HG03520 (cell line): ENCODE measurements around the gene PTPRG.

Source experiments
- ATAC-seq: cut with Tn5 transposase; IDR thresholded peaks from one replicate; pipeline ENCODE4 v1.9.1; 2021; ENCODE audit warnings: mild to moderate bottlenecking, moderate library complexity; ENCODE audit not compliant: unreplicated experiment

The PTPRG gene

DNA sequence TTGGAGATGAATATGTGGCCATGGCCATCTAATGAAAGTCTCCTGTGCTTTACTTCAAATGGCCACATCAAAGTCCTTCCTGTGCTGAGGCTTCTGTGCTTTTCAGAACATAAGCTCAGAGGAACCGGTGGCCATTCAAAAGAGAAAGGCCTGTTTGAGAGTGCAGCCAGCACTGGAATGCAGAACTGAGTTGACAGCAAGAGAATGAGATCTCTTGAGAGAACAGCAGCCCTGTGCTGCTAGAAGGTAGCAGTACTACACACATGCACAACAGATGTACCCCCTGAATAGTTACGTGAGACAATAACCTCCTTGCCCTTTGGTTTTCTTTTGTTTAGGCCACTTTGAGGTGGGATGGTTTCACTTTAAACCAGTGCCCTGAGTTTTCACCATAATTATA is 292.5 kb downstream of the PTPRG start:
- ATAC-seq = no peak

DNA sequence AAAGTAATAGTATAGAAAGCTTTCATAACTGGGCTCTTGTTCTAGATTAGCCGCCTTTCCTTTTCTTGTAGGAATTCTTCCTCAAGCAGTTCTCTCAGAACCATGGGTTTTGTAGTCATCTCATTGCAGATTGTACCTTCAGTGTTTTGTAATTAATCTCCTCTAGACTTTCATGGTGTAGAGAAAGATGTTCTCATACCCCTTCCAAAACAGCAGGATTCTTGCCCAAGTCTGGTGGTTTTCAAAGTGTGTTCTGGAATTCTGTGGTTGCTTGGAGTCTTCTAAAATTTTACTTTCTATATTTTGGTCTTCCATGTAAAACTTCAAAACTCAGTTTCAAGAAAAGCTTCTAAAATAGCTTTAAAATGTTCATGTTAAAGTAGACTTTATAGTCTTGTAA is 293.8 kb downstream of the PTPRG start:
- ATAC-seq = no peak

DNA sequence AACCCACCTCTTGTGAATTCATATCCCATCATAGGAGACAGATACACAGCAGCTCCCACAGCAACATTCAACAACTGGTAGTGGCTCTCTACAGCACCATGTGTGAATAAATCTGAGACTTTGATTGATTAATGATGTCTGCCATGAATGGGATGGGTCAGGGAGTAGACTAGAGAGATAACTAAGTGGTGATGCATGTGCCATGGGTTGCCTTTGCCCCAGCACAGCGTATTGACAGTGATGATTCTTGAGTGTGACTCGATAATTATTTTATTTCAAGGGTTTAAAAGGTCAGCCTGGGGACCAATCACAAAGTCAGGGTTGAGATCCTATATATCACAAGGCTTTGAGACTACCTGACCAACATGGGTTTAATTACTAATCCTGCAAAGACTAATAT is 295.9 kb downstream of the PTPRG start:
- ATAC-seq = no peak

DNA sequence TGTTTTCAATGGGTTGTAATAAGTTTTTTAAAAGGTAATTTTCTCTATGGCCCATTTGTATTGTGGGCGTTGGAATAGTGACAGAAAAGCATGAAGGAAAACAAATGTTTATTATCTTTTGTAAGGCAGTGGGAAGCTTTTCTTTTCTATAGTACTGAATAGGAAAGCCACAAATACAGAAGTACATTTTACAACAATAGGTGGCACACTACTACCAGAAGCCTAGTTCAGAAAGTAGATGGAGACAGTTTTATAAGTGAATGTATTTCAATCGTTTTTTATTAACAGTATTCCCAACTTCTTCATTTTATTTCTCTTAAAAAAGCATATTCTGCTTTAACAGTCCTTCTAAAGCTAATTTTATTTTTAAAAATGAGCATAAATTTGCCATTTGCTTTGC is 296.7 kb downstream of the PTPRG start:
- no peak for ATAC-seq

DNA sequence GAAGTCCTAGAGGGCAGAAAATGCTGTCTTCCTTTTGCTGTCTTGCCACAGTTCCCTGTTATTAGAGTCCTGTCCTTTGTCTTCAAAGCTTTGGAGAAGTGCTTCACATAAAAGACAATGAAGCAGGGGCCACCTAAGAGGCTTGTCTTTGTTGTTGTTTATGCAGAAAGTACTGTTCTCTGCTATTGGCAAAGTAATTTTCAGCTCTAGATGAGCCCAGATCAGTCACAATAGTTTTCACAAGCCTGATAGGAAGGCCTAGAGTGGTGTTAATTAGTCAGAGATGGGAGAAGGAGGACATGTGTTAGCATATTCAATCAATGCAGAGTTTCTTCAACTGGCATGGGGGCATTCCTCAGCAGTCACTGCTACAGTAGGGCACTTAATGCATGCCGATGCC is 300.0 kb downstream of the PTPRG start:
- ATAC-seq = no peak

DNA sequence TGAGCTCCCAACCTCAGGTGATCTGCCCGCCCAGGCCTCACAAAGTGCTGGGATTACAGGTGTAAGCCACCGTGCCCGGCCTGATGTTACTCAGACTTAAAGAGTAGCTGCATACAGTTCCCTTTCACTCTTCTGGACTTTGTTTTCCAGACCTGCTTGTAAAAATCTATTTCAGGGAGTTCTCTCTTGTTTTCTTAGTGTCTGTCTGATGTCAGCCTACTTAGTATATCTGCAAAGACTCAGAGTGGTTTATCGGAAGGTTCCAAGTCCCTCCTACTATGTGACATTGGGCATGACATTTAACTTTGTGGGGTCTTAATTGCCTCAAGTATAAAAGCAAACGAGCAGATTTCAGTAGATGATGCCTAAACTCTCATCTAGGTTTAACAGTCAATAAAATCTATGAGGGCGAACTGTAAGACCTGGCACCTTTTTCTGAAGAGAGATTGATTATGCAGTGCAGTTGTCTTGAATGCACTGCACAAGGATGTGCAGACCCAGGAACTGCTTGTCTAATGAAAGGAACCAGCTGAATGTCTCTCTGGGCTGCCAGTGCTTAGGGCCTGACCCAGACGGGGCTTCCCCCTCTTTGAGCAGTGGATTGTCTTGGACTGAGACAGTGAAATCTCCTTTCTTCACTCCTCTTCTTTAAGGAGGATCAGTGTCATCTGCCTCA is 301.4 kb downstream of the PTPRG start:
- no peak for ATAC-seq

DNA sequence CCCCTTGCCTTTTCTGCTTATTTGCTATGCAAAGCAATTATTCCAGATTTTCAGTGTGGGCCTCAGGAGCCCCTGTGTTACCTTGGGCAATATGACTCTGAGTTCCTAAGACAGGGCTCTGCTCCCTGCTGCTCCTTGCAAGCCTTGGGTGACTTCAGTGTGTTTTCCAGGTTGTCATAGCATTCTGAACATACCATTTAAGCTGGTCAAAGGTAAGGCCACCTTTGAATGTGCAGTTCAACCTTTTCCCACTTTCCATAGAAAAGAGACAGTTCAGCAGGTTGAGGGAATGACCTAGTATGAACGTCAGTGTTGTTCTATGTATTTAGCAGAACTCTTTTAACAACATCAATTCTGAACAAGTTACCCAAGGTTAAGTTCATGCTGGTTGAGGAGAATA is 302.2 kb downstream of the PTPRG start:
- ATAC-seq = no peak

DNA sequence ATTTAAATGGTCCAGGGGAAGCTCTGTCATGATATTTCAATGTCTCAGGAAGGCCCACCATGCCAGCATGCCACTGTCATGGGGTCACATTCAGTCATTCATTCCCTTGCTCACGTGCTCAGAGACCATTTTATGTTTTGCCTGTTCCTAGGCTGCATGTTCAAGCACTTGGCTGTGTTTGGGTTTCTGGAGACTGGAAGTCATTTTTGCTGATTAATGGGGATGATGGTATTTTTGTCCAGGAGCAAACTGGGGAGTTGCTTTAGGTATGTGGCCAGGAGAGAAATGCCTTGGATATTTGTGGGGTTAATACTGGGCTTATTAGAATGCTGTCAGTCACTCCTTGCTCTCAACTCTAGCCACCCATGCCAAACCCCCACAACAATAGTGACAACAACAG is 303.5 kb downstream of the PTPRG start:
- no peak for ATAC-seq

DNA sequence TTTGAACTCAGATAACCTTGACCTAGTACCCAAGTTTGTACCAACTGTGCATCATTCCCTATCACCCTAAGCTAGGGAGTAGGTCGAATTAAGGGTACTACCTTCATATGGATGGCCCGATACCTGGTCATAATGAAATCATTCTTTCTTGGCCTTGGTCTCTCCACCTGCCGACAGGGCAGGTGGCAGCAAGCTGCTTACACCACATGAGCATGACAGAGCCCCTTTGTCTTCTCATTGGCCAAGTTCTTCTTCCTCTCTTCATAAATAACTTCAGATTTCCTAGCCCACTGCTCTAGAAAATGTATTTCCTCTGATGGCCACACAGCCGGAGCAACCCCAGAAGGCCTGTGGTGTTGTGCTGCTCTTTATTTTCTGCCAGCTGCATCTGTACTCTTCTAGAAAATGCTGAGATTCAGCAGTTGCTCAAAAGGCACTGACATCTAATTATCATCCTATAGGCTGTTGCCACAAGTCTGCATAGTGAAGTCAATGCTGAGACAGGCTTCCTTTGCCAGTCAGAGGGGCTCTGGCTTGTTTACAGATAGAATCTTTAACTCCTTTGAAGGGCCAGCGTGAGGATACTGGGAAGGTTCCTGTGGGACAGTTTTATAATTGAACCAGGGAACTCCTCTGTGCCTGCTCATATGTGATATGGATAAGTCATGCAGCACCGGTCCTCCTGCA is 304.2 kb downstream of the PTPRG start:
- no peak for ATAC-seq

DNA sequence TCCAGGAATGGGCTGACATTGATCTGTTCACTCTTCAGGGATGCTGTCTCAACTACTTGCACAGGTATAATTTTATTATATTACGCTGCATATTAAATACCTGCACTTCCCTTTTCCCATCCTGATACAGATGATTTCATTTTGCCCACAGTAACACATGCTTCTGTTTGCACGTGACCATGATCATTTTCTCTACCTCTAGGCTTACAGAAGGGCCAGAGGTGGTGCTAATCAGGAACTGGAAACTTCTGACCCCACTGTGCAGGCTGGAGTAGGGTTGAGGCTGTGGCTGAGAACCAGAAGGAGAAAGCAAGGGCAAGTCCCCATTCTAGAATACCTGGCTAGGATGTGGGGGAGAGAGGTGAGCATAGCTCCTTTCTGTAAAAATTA is 304.8 kb downstream of the PTPRG start:
- no peak for ATAC-seq

DNA sequence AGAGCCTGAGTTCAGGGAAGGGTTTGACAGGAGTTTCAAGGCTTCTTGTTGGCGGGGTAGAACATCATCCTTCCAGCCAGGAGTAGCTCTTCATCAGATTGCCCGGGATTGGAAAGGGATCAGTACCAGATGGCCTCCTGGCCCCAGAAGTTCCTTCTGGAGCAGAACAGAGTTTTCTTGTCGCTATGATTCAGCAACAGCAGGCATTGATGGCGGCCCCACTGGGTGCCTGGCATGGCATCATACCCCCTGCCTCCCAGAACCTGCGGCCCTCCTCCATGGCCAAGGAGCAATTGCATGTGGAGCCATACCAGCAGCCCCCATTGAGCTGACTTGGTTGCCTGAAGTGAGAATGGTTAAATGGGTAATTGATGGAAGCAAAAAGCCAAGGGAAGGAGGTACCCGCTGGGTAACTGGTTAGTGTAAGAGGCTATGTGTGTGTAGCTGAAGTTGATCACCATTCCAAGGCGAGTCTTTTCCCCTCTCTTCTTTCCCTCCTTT is 305.6 kb downstream of the PTPRG start:
- ATAC-seq = no peak

DNA sequence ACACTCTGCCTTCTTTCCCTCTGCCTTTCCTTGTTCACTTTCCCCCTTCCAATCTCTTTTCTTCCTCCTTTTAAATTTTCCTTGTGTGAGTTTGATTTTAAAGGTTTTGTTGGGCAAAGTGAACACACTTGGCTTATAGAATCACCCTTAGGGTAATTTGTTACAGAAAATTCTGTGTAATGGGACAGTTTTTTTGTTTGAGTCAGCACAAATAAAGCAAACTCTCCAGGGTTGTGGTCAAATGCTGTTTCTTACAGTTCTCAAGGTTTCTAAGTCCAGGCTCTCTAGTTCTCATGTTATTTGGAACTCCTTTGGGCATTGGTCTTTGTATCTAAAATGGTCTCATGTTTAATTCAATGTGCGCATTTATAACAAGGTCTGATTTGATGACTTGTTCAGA is 307.1 kb downstream of the PTPRG start:
- ATAC-seq = no peak

DNA sequence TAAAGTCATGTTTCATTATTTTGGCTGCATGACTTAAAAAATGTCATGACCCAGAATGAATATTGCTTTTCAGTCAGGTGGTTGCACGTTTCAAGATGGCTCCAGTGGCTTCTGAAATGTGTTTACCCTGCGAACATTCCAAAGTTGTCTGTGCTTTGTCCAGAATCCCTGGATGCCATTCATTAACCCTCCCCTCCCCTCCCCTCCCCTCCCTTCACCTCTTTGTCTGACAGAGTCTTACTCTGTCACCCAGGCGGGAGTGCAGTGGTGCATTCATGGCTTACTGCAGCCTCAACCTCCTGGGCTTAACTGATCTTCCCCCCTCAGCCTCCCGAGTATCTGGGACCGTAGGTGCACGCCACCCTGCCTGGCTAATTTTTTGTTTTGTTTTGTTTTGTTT is 308.0 kb downstream of the PTPRG start:
- no peak for ATAC-seq

DNA sequence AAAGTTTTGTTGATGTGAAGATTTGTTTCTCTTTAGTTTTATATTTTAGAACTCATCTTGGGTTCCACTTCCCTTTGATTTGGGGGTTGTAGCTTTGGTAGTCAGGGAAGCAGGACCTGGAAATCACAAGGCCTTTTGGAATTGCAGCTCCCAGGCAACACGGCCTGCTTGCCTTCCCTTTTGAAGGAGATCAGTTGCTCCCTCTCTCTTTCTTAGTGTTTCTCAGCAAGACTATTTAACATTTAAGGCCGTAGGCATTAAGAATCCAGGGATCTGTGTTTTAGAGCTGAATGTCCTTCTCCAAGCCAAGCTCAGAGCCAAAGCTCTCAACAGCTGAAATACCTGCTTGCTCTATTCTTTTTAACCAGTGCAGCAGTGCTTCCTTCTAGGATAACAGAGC is 310.3 kb downstream of the PTPRG start:
- no peak for ATAC-seq

DNA sequence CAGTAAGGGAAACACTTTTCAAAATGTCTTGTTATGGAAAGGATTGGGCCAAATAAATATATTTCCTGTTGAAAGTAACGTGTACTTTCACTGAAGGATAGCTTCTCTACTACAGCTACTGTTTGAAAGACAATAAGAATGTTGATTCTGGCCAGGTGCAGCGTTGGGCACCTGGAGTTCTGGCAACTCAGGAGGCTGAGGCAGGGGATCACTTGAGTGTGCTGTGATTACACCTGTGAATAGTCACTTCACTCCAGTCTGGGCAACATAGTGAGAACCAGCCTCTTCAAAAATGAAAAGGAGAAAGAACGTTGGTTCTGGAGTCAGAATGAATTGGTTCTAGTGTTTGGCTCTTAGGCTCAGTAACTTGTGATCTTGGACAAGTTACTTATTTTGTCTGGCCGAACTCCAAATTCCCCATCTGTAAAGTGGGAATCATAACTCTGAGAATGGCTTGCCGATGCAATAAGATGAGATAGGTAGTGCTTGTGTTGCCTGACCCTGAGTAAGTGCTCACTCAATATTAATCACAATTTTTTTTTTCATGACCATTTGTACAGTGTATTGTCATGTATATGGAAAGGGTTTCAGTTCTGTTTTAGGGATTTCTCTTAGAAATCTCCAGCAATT is 310.8 kb downstream of the PTPRG start:
- no peak for ATAC-seq

DNA sequence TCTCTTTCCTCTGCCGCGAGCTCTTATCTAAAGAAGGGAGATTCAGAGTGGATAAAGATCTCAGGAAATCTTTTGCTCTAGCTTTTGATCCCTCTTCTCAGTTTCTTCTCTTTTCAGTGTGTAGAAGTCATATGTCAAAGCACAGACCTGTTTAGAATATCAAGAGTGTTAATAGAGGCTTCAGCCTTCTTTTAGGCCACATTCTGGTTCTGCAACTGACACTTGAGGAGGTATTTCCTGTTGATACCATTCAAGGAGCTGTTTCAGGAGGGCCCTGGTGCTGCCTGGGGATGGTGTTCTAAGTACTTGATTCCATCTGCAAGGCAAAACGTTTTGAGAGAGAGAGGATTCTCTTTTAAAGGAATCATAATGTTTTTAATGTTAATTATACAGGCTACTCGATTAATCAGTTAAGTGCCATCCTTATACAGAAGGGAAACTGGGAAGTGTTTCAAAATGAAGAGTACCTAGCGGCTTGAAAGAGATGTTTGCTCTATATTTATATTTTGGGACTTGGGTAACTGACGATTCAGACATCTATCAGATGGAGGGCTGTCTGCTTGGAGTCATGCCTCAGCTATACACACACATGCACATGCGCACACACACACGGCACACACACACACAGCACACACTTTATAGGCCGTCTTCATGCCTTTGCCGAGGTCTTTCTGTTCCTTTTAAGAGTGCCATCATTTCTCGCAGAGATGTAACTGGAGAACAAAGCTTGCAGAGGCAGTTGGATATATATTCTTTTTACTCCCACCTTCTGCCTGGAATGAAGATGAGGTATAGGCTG is 313.9 kb downstream of the PTPRG start:
- ATAC-seq = no peak

DNA sequence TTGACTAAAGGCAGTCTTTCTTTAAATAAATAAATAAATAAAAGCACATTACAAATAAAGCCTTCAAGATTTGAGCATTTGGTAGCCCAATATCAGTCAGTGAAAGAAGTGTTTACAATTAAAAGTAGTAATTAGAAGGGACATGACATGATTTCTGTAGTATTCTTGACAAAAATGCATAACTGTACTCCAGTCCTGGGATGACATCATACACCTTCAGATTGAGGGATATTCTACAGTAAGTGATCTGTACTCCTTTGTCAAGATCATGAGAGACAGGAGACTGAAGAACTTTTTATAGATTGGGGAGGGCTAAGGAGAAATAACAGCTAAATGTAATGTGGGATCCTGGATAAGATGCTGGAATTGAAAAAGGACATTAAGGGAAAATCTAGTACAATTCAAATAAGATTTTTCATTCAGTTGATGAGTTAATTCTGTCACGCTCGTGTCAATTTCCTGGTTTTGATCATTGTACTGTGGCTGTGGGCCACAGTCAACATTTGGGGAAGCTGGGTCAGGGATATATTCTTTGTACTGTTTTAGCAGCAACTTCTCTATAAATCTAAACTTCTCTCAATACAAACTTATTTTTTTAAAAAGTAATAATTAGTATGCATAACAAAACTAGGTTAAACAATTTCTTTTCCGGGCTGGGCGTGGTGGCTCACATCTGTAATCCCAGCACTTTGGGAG is 314.8 kb downstream of the PTPRG start:
- ATAC-seq = no peak

DNA sequence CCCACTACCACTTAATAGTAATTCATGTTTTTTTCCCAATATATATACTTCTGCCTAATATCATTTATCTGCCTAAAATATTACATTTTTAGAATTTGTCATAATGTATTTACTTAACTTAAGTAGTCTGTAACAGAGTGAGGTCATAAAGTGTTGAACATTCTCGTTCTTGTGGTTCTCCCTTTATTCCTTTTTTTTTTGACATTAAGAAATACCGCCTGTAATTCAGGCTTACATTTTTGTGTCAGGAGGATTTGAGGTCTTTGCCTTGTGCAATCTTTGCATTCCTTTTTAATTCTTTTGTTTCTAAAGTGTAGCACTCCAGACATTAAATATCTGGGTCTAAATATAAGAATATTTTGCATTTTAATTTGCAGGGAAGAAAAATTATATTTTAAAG is 315.4 kb downstream of the PTPRG start:
- ATAC-seq = no peak

DNA sequence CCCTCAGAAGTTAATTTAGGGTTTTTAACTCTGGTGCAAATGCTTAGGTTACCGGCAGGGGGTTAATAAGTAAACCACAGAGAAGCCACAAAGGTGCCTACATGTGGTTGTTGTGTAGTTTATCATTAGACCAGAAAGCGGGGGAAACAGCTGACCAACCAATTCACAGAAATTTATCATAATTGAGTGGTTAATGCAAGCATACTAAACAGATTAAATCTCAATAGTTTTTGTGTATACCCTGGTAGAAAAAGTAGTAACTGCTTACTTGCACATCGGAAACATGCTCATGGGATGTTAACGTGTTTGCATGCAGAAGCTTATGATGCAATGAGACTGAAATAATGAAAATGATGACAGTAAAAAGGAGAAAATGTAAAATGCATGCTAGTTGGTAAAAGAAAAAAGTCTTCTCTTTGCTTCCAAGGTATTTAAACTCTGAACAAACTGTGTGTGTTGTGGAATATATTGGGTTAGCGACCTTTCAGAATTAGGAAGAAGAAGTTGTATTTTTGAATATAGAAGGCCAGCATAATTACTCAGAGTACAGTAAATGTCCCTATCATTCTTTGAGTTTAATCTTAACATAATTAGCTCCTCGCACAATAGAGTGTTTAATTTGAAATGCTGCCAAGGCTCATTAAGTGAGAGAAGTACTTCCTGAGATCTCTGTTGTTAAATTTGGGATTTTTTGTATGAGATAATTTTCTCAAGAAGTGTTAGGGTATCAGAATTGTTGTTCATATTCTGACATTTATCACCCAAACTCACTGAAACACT is 316.2 kb downstream of the PTPRG start:
- ATAC-seq = peak; percentile 94

DNA sequence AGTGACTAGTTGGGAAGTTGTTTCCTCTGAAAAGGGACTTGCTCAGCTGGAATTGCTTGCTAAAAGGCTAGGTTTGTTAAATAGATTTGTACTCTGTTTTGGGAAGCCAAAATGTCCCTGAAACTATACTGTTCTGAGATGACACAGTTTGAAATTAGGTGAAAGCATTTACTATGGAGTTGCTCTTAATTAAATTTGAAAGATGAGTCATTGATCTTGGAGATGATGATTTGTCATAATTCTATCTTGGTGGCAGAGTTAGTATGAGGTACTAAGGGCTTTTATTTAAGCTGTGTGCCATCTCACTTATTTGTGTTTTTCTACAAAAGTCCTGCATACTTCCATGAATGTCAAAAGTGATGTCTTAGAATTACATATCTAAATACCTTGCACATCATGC is 320.9 kb downstream of the PTPRG start:
- ATAC-seq = no peak
